Loucy (cell line): ENCODE results near the gene TPI1.

Source experiments
- CTCF ChIP-seq: fragments of 200-600 bp; sonication (generic); conservative IDR thresholded peaks from 2 replicates; pipeline ENCODE4 v1.5.1; 2014; ENCODE audit warnings: mild to moderate bottlenecking, antibody characterized with exemption, low read length
- EZH2phosphoT487 ChIP-seq: fragments of 200-600 bp; IDR thresholded peaks from 2 replicates; pipeline ENCODE4 v1.6.1; 2018; ENCODE audit warnings: antibody characterized with exemption, mild to moderate bottlenecking, moderate library complexity, borderline replicate concordance

GRCh38 chr12:6817662-6818157 is 49.6 kb upstream of the TPI1 start:
- no peak for TF ChIP-seq CTCF
- no peak for TF ChIP-seq EZH2phosphoT487
